SK-N-SH (cell line): ENCODE results near the gene AVPR2. TPM values are rescaled to one million over a fixed set of nuclear protein-coding genes. Genes with fewer than 3 reads are reported as not detected.

Experiments used
- CTCF ChIA-PET: fragments of 300-600, 350-600 bp; formaldehyde crosslinking; extraction: SDS; loops from one replicate; lab custom pipeline; 2021; lab: Yijun Ruan, JAX
- POLR2A ChIA-PET: fragments of 350-600 bp; sonication (Branson Sonifier 250); formaldehyde crosslinking; extraction: SDS; loops from one replicate; lab custom pipeline; 2020; ENCODE audit warnings: antibody characterized with exemption, inconsistent platforms; lab: Yijun Ruan, JAX
- DNase-seq: peaks from one replicate; pipeline ENCODE4 v3.0.0; 2012
- H2AFZ ChIP-seq: fragments of 200-600 bp; sonication (generic); 2 replicates; pipeline ENCODE4 v1.8.1; 2016; ENCODE audit warnings: antibody characterized with exemption, mild to moderate bottlenecking, low read depth
- H3F3A ChIP-seq: fragments of 200-600 bp; sonication (generic); replicated peaks from 2 replicates; pipeline ENCODE3; 2016; ENCODE audit warnings: antibody characterized with exemption, mild to moderate bottlenecking; ENCODE audit not compliant: insufficient read depth
- H3K27ac ChIP-seq, 2 experiments: fragments of 200-500 bp in 1 of 2; fragments of 200-600 bp in 1 of 2; sonication (Bioruptor generic) in 1 of 2; sonication (generic), shearing (Covaris generic) in 1 of 2; 2 replicates each; pipeline versions ENCODE4 v1.5.1 to v1.6.1; 2014 to 2016; ENCODE audit warnings: low read depth in 2 of 2, inconsistent platforms in 1 of 2, low read length in 1 of 2, mild to moderate bottlenecking in 1 of 2, mixed read lengths in 1 of 2
- H3K27me3 ChIP-seq: fragments of 200-600 bp; sonication (generic), shearing (Covaris generic); 2 replicates; pipeline ENCODE4 v1.6.1; 2016; ENCODE audit warnings: mixed run types; ENCODE audit not compliant: insufficient read depth
- H3K36me3 ChIP-seq, 2 experiments: fragments of 200-500 bp in 1 of 2; fragments of 200-600 bp in 1 of 2; sonication (Bioruptor generic) in 1 of 2; sonication (generic) in 1 of 2; replicated peaks in 1 of 2; 2 replicates each; pipeline versions ENCODE3 to v1.5.1; 2014 to 2016; ENCODE audit warnings: low read length in 1 of 2, mild to moderate bottlenecking in 1 of 2; ENCODE audit not compliant: insufficient read depth in 2 of 2, control insufficient read depth in 1 of 2
- H3K4me1 ChIP-seq, 2 experiments: fragments of 200-500 bp in 1 of 2; fragments of 200-600 bp in 1 of 2; sonication (Bioruptor generic) in 1 of 2; sonication (generic), shearing (Covaris generic) in 1 of 2; 2 replicates each; pipeline versions ENCODE4 v1.5.1 to v1.6.1; 2014 to 2016; ENCODE audit warnings: low read depth in 1 of 2, low read length in 1 of 2, mixed run types in 1 of 2; ENCODE audit not compliant: insufficient read depth in 2 of 2, control insufficient read depth in 1 of 2
- H3K4me2 ChIP-seq: fragments of 200-600 bp; sonication (generic), shearing (Covaris generic); 2 replicates; pipeline ENCODE4 v1.6.1; 2017; ENCODE audit warnings: mixed run types
- H3K4me3 ChIP-seq, 2 experiments: fragments of 200-500 bp in 1 of 2; fragments of 200-600 bp in 1 of 2; sonication (Bioruptor generic) in 1 of 2; sonication (generic), shearing (Covaris generic) in 1 of 2; 2 replicates each; pipeline versions ENCODE4 v1.5.1 to v1.8.1; 2014 to 2016; ENCODE audit warnings: low read depth in 2 of 2, inconsistent platforms in 1 of 2, low read length in 1 of 2, mild to moderate bottlenecking in 1 of 2, mixed read lengths in 1 of 2, moderate library complexity in 1 of 2
- H3K79me2 ChIP-seq: fragments of 200-600 bp; sonication (generic); 2 replicates; pipeline ENCODE4 v1.8.1; 2017; ENCODE audit warnings: mild to moderate bottlenecking; ENCODE audit not compliant: insufficient read depth
- H3K9ac ChIP-seq: fragments of 200-600 bp; sonication (generic); 2 replicates; pipeline ENCODE4 v1.6.1; 2017; ENCODE audit warnings: mixed run types
- H3K9me2 ChIP-seq: fragments of 200-600 bp; sonication (generic); 2 replicates; pipeline ENCODE4 v1.6.1; 2017; ENCODE audit warnings: mixed run types
- H3K9me3 ChIP-seq: fragments of 200-600 bp; sonication (generic); 2 replicates; pipeline ENCODE4 v1.6.1; 2017; ENCODE audit warnings: mixed run types, mild to moderate bottlenecking, moderate library complexity
- H4K20me1 ChIP-seq: fragments of 200-600 bp; sonication (generic); 2 replicates; pipeline ENCODE4 v1.6.1; 2017; ENCODE audit warnings: mild to moderate bottlenecking, mixed run types; ENCODE audit not compliant: insufficient read depth
- EP300 ChIP-seq, 2 experiments: IDR thresholded peaks; 2 replicates each; pipeline versions ENCODE4 v1.4.0 to v1.6.1; 2012; ENCODE audit warnings: borderline replicate concordance in 1 of 2, low read depth in 1 of 2, low read length in 1 of 2
- EZH2phosphoT487 ChIP-seq: fragments of 200-600 bp; sonication (generic); IDR thresholded peaks from 2 replicates; pipeline ENCODE4 v1.6.1; 2017; ENCODE audit warnings: low read depth, mixed run types, mild to moderate bottlenecking, antibody characterized with exemption, moderate library complexity, borderline replicate concordance
- FOSL2 ChIP-seq: IDR thresholded peaks from 2 replicates; pipeline ENCODE4 v1.4.0; 2012; ENCODE audit warnings: low read depth, mild to moderate bottlenecking, moderate library complexity, borderline replicate concordance
- FOXJ3 ChIP-seq: sonication (generic); formaldehyde crosslinking; IDR thresholded peaks from 2 replicates; pipeline ENCODE4 v1.5.1; 2020; ENCODE audit warnings: mild to moderate bottlenecking, missing genetic modification reagents
- FOXM1 ChIP-seq: IDR thresholded peaks from 2 replicates; pipeline ENCODE4 v1.4.0; 2012; ENCODE audit warnings: low read depth, mild to moderate bottlenecking
- GABPA ChIP-seq: IDR thresholded peaks from 2 replicates; pipeline ENCODE4 v1.4.0; 2012; ENCODE audit warnings: low read depth, mild to moderate bottlenecking
- GATA2 ChIP-seq: sonication (generic); formaldehyde crosslinking; IDR thresholded peaks from 2 replicates; pipeline ENCODE4 v1.5.0; 2020; ENCODE audit warnings: mild to moderate bottlenecking, missing genetic modification reagents
- MEF2A ChIP-seq: IDR thresholded peaks from 2 replicates; pipeline ENCODE4 v1.4.0; 2012; ENCODE audit warnings: low read depth, borderline replicate concordance
- NFIC ChIP-seq: IDR thresholded peaks from 2 replicates; pipeline ENCODE4 v1.4.0; 2012; ENCODE audit warnings: borderline replicate concordance
- POLR2AphosphoS5 ChIP-seq: IDR thresholded peaks from 2 replicates; pipeline ENCODE4 v1.6.1; 2012; ENCODE audit warnings: low read depth, low read length
- RAD21 ChIP-seq: IDR thresholded peaks from 2 replicates; pipeline ENCODE4 v1.6.1; 2012; ENCODE audit warnings: mild to moderate bottlenecking, low read length
- RCOR1 ChIP-seq: fragments of 150-350 bp; IDR thresholded peaks from 2 replicates; pipeline ENCODE4 v1.6.1; 2017; ENCODE audit warnings: antibody characterized with exemption, low read length
- SIN3A ChIP-seq: IDR thresholded peaks from 2 replicates; pipeline ENCODE4 v1.6.1; 2012; ENCODE audit warnings: low read depth, mild to moderate bottlenecking, low read length, moderate library complexity, borderline replicate concordance
- SMC3 ChIP-seq: IDR thresholded peaks from 2 replicates; pipeline ENCODE4 v1.6.1; 2012; ENCODE audit warnings: low read depth, low read length, improper control_type of control experiment
- TAF1 ChIP-seq: IDR thresholded peaks from 2 replicates; pipeline ENCODE4 v1.6.1; 2012; ENCODE audit warnings: low read depth, mild to moderate bottlenecking, low read length, moderate library complexity, borderline replicate concordance
- YY1 ChIP-seq: IDR thresholded peaks from 2 replicates; pipeline ENCODE4 v1.4.0; 2012; ENCODE audit warnings: low read depth, mild to moderate bottlenecking
- WGBS: methylation state at CpG from one replicate; pipeline ENCODE4 v1.1.6; 2017; ENCODE audit warnings: low lambda C conversion rate; 5-methylcytosine and 5-hydroxymethylcytosine counted together
- polyA plus RNA-seq, 3 experiments: library from polyadenylated mRNA; depleted of rRNA; stranded (reverse); fragments of >200 nt; gene quantifications; 2 replicates each; pipeline ENCODE4 v1.2.3, GENCODE V29; 2012
- TF ChIP-seq, protein P1 (sequence below): IDR thresholded peaks from 2 replicates; pipeline ENCODE4 v1.4.0; 2012; ENCODE audit warnings: low read depth, borderline replicate concordance
- TF ChIP-seq, protein P2 (sequence below): IDR thresholded peaks from 2 replicates; pipeline ENCODE4 v1.4.0; 2012; ENCODE audit warnings: low read depth
- TF ChIP-seq, protein P3 (sequence below): fragments of 150-350 bp; IDR thresholded peaks from 2 replicates; pipeline ENCODE4 v1.6.1; 2017; ENCODE audit warnings: antibody characterized with exemption, low read length, low read depth, borderline replicate concordance
- TF ChIP-seq, protein P4 (sequence below): fragments of 200-600 bp; sonication (generic); IDR thresholded peaks from 2 replicates; pipeline ENCODE4 v1.6.1; 2017; ENCODE audit warnings: antibody characterized with exemption, mild to moderate bottlenecking, moderate library complexity

Gene AVPR2
- polyA plus RNA-seq, 1 of the 3 experiments (the other 2 are of a cell fraction) = not detected

DNA sequence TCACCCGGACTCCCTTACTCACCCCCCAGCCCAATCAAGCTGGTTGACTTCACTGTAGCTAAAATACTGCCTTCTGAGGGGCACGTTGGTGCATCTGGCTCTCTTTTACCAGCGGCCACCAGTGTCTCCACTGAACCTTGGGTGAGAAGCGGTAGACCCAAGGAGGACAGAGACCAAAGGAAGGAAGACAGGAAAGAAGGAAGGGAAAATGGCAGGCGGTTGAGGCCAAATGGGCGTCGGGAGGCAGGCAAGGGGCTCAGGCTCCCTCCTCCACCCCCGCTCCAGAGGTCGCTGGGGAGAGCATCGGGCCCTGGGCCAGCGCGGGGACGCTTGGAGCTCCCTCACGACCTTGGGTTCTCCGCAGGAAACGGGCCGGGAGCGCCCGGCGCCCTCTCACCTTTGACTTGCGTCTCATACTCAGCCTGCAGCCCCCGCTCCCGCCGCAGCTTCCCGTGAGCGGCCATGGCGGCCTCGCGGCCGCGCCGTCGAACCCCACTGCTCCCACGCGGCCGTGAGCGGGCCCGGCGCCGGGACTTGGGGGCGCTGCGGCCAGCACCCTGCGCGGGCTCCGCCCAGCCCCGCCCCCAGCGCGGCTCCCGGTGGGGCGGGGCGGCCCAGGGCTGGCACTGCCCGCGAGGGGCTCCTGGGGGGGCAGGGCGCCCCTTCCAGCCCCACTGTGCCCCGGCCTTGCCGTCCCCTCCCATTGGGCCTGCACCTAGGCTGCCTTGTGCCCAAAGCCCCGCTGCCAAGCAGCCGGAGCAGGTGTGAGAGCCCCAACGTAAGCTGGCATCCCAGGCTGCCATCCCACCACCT is 21.5 kb downstream of the AVPR2 start, which contains the start of gene ARHGAP4:
TSS of gene ARHGAP4 (minus strand) at position 526 of the 813 bp plus-strand sequence. CDS start at position 464, 62 bp downstream.
- Histone ChIP-seq H4K20me1 (peaks cover 10% of the 10 kb centered on the region), H2AFZ (no peak within 1 kb of the TSS), H3F3A (peaks cover 19% of the 10 kb centered on the region), H3K4me2 (peak within 1 kb of the TSS; percentile 99), H3K79me2 (no peaks in the 10 kb centered on the region), H3K9me2 (no peaks in the 10 kb centered on the region), H3K27me3 (peaks cover 8% of the 10 kb centered on the region; the same call in 1 of the 2 replicates), H3K9ac (peak within 1 kb of the TSS; percentile 99; the same call in 1 of the 2 replicates), H3K4me3 (peak within 1 kb of the TSS; percentile 71 to 94), H3K36me3 (peaks cover 0 to 17% of the 10 kb centered on the region in 2 experiments), H3K9me3 (no peaks in the 10 kb centered on the region), H3K4me1 (peaks cover 0 to 71% of the 10 kb centered on the region in 2 experiments; a peak in 1 of 4 replicates), H3K27ac (peak within 1 kb of the TSS; percentile 97)
- no peak for DNase-seq
- POLR2A ChIA-PET = interaction anchor here (0.9 to 2.0 kb wide), 3 partner anchors 8 to 18 kb away, joined by 3 to 9 read pairs (median 6); partner anchors contain the start of genes NAA10 and RENBP
- no peak for TF ChIP-seq FOSL2
- TF ChIP-seq, protein P1, sequence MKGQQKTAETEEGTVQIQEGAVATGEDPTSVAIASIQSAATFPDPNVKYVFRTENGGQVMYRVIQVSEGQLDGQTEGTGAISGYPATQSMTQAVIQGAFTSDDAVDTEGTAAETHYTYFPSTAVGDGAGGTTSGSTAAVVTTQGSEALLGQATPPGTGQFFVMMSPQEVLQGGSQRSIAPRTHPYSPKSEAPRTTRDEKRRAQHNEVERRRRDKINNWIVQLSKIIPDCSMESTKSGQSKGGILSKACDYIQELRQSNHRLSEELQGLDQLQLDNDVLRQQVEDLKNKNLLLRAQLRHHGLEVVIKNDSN = no peak
- no peak for TF ChIP-seq FOXM1
- TF ChIP-seq GABPA = no peak
- 73% methylated on average over 22 of the region's 59 CpGs for WGBS
- CTCF ChIA-PET = interaction anchor here (0.5 to 16.7 kb wide), 7 partner anchors 9 to 324 kb away, joined by 3 to 271 read pairs (median 3); partner anchors contain the start of genes NAA10 and RENBP

DNA sequence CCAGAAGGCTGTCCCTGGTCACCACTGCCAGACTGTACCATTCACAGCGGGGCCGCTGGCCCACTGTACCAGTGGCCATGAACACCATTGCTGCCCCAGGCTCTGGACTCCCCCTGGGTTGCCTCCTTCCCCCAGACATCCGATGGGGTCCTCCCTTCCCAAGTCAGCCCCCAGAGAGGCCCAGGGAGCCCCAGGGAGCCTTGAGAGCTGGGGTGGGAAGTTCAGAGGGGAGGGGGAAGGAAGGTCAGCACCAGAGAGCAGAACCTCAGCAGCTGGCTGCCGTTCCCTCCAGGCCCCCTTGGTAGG is 22.0 kb downstream of the AVPR2 start:
- Histone ChIP-seq H3K27me3 (peaks cover 5% of the 10 kb centered on the region; the same call in 1 of the 2 replicates), H3K9ac (0 out of 2 replicates have a peak overlapping the region, but pooled peaks have one; percentile 99), H3K79me2 (peaks cover 5% of the 10 kb centered on the region; the same call in 1 of the 2 replicates), H3K9me3 (no peaks in the 10 kb centered on the region), H3K4me2 (peak overlapping the region; percentile 99), H2AFZ (no peak overlapping the region), H3K27ac (peak overlapping the region; percentile 97; a peak in 3 of 4 replicates), H3K36me3 (peaks cover 3 to 20% of the 10 kb centered on the region in 2 experiments), H3F3A (peaks cover 19% of the 10 kb centered on the region), H3K9me2 (no peaks in the 10 kb centered on the region), H3K4me3 (no peak overlapping the region; a peak in 1 of 4 replicates), H3K4me1 (peaks cover 0 to 66% of the 10 kb centered on the region in 2 experiments; a peak in 1 of 4 replicates), H4K20me1 (peaks cover 10% of the 10 kb centered on the region)
- DNase-seq = no peak
- TF ChIP-seq, protein P2, sequence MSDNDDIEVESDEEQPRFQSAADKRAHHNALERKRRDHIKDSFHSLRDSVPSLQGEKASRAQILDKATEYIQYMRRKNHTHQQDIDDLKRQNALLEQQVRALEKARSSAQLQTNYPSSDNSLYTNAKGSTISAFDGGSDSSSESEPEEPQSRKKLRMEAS = no peak
- TF ChIP-seq RCOR1 (no peak), YY1 (no peak), NFIC (no peak), EZH2phosphoT487 (no peak), FOXJ3 (no peak), TAF1 (no peak), POLR2AphosphoS5 (no peak), SIN3A (no peak), EP300 (IDR thresholded peaks at IDR 0.05; ENCODE audit: borderline replicate concordance in 1 of 2, low read depth in 1 of 2, low read length in 1 of 2) (no peak), RAD21 (no peak), GATA2 (no peak), SMC3 (no peak), MEF2A (no peak)
- TF ChIP-seq, protein P3, sequence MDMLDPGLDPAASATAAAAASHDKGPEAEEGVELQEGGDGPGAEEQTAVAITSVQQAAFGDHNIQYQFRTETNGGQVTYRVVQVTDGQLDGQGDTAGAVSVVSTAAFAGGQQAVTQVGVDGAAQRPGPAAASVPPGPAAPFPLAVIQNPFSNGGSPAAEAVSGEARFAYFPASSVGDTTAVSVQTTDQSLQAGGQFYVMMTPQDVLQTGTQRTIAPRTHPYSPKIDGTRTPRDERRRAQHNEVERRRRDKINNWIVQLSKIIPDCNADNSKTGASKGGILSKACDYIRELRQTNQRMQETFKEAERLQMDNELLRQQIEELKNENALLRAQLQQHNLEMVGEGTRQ = no peak
- TF ChIP-seq, protein P4, sequence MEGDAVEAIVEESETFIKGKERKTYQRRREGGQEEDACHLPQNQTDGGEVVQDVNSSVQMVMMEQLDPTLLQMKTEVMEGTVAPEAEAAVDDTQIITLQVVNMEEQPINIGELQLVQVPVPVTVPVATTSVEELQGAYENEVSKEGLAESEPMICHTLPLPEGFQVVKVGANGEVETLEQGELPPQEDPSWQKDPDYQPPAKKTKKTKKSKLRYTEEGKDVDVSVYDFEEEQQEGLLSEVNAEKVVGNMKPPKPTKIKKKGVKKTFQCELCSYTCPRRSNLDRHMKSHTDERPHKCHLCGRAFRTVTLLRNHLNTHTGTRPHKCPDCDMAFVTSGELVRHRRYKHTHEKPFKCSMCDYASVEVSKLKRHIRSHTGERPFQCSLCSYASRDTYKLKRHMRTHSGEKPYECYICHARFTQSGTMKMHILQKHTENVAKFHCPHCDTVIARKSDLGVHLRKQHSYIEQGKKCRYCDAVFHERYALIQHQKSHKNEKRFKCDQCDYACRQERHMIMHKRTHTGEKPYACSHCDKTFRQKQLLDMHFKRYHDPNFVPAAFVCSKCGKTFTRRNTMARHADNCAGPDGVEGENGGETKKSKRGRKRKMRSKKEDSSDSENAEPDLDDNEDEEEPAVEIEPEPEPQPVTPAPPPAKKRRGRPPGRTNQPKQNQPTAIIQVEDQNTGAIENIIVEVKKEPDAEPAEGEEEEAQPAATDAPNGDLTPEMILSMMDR = no peak
- ChIA-PET POLR2A (interaction anchor here (0.9 to 1.7 kb wide), 5 partner anchors 16 to 48 kb away, joined by 3 to 9 read pairs (median 5); partner anchors contain the start of gene RENBP), CTCF (interaction anchor here (1.1 to 16.7 kb wide), 8 partner anchors 12 to 163 kb away, joined by 3 to 271 read pairs (median 4); partner anchors contain the start of genes PLXNB3 and RENBP)
- WGBS = 0% methylated on average over 1 of the region's 4 CpGs
